Common myeloid progenitor, CD34-positive (primary cell): ENCODE measurements around the gene SIGLEC11.

Experiments used
- CTCF ChIA-PET: fragments of 350-600 bp; sonication (Branson Sonifier 250); formaldehyde crosslinking; loops from one replicate; lab custom pipeline; 2021; ENCODE audit warnings: antibody characterized with exemption; lab: Charles Lee
- POLR2A ChIA-PET: fragments of 350-600 bp; sonication (Branson Sonifier 250); formaldehyde crosslinking; loops from one replicate; lab custom pipeline; 2021; ENCODE audit warnings: antibody characterized with exemption; lab: Charles Lee
- DNase-seq, 3 donors: peaks; one replicate each; pipeline versions ENCODE4 v3.0.0 to v3.0.0-alpha.2; 2013
- H3K27ac ChIP-seq, 2 experiments: 1 replicate in 1 of 2; 2 replicates in 1 of 2; pipeline ENCODE4 v1.7.0; 2013; ENCODE audit warnings: inconsistent platforms in 2 of 2, low read length in 2 of 2, mild to moderate bottlenecking in 2 of 2, low read depth in 1 of 2, moderate library complexity in 1 of 2; ENCODE audit not compliant: severe bottlenecking in 2 of 2, insufficient read depth in 1 of 2, poor library complexity in 1 of 2
- H3K27me3 ChIP-seq, 5 experiments: replicated peaks in 2 of 5; 1 replicate in 3 of 5; 2 replicates in 2 of 5; pipeline versions ENCODE4 v1.6.1 to v1.7.0; 2013; ENCODE audit warnings: low read length in 4 of 5, mild to moderate bottlenecking in 2 of 5, moderate library complexity in 2 of 5, inconsistent platforms in 1 of 5; ENCODE audit not compliant: insufficient read depth in 5 of 5, control insufficient read depth in 4 of 5
- H3K36me3 ChIP-seq, 4 experiments: 1 replicate in 2 of 4; 2 replicates in 2 of 4; pipeline versions ENCODE4 v1.6.1 to v1.7.0; 2013; ENCODE audit warnings: low read length in 3 of 4, control low read depth in 1 of 4, mild to moderate bottlenecking in 1 of 4; ENCODE audit not compliant: control insufficient read depth in 4 of 4, insufficient read depth in 4 of 4
- H3K4me1 ChIP-seq, 4 experiments: 1 replicate in 3 of 4; 2 replicates in 1 of 4; pipeline versions ENCODE4 v1.6.1 to v1.7.1; 2013; ENCODE audit warnings: low read length in 3 of 4, mild to moderate bottlenecking in 3 of 4, control low read depth in 1 of 4, inconsistent platforms in 1 of 4, moderate library complexity in 1 of 4; ENCODE audit not compliant: control insufficient read depth in 4 of 4, insufficient read depth in 4 of 4; ENCODE audit errors: control extremely low read depth in 1 of 4
- H3K4me3 ChIP-seq, 7 experiments: 1 replicate in 4 of 7; 2 replicates in 3 of 7; pipeline versions ENCODE4 v1.5.1 to v1.7.0; 2013; ENCODE audit warnings: mild to moderate bottlenecking in 7 of 7, low read length in 6 of 7, moderate library complexity in 6 of 7, inconsistent platforms in 2 of 7, low read depth in 2 of 7, control low read depth in 1 of 7; ENCODE audit not compliant: insufficient read depth in 4 of 7, control insufficient read depth in 1 of 7; ENCODE audit errors: extremely low read depth in 1 of 7
- H3K9me3 ChIP-seq, 5 experiments: 1 replicate in 4 of 5; 2 replicates in 1 of 5; pipeline versions ENCODE4 v1.6.1 to v1.7.1; 2013; ENCODE audit warnings: low read length in 4 of 5, mild to moderate bottlenecking in 2 of 5, inconsistent platforms in 1 of 5, low read depth in 1 of 5, moderate library complexity in 1 of 5; ENCODE audit not compliant: control insufficient read depth in 4 of 5, insufficient read depth in 2 of 5; ENCODE audit errors: control extremely low read depth in 1 of 5
- WGBS: methylation state at CpG from one replicate; pipeline ENCODE4 v1.1.5; 2013; ENCODE audit not compliant: insufficient coverage; 5-methylcytosine and 5-hydroxymethylcytosine counted together

The SIGLEC11 gene

GRCh38 chr19:49997709-49998108 lies 36.7 kb upstream of the SIGLEC11 start:
- ChIA-PET POLR2A (no interaction called here), CTCF (interaction anchor here (0.6 to 1.3 kb wide), 3 partner anchors 10 to 60 kb away, joined by 3 to 4 read pairs (median 3); no protein-coding TSS in a partner anchor)
- Histone ChIP-seq H3K4me3 (no peak overlapping the region), H3K27ac (no peak overlapping the region), H3K36me3 (peaks cover 11 to 81% (median 46%) of the 10 kb centered on the region in 4 experiments), H3K9me3 (no peaks in the 10 kb centered on the region), H3K27me3 (no peaks in the 10 kb centered on the region), H3K4me1 (no peaks in the 10 kb centered on the region)
- 90% methylated on average over 4 of the region's 5 CpGs for WGBS
- peak; percentile 41 to 67 (median 67) for DNase-seq

- CTCF ChIA-PET = no interaction called here
- Histone ChIP-seq H3K9me3 (no peaks in the 10 kb centered on the region), H3K4me3 (no peak overlapping the region), H3K27me3 (no peaks in the 10 kb centered on the region), H3K36me3 (peaks cover 15 to 68% (median 33%) of the 10 kb centered on the region in 4 experiments), H3K4me1 (peaks cover 0 to 2% (median 0%) of the 10 kb centered on the region in 4 experiments), H3K27ac (no peak overlapping the region)
- whole genome bisulfite sequencing = 95% methylated on average over 7 of the region's 9 CpGs
- POLR2A ChIA-PET = no interaction called here
- no peak for DNase-seq
These were observed 27.5 kb upstream of the SIGLEC11 start for GRCh38 chr19:49988433-49988832.

DNA sequence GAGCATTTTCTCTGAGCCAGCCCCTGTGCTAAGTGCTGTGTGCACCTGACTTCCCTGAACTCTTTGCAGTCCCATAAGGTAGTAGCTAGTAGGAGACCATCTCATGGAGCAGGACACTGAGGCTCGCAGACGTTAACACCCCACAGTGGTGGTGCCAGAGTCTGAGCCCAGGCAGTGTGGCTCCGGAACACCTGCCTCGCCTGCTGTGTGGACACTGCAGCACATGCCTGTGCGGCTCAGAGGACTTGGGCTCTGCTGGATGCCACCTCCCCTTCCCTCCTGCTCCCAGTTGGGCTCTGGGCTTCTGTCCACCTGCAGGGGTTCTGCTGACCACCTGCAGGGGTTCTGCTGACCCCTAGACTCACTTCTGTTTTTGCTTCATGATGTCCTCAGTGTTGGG lies 27.0 kb upstream of the SIGLEC11 start:
- Histone ChIP-seq H3K9me3 (no peaks in the 10 kb centered on the region), H3K4me1 (peaks cover 0 to 2% (median 0%) of the 10 kb centered on the region in 4 experiments), H3K4me3 (no peak overlapping the region), H3K27me3 (no peaks in the 10 kb centered on the region), H3K27ac (no peak overlapping the region), H3K36me3 (peaks cover 15 to 68% (median 31%) of the 10 kb centered on the region in 4 experiments)
- ChIA-PET POLR2A (no interaction called here), CTCF (interaction anchor here (0.7 kb wide), 1 partner anchor 10 kb away, joined by 3 read pairs; no protein-coding TSS in a partner anchor)
- 100% methylated on average over 5 of the region's 5 CpGs for WGBS
- DNase-seq = no peak

DNA sequence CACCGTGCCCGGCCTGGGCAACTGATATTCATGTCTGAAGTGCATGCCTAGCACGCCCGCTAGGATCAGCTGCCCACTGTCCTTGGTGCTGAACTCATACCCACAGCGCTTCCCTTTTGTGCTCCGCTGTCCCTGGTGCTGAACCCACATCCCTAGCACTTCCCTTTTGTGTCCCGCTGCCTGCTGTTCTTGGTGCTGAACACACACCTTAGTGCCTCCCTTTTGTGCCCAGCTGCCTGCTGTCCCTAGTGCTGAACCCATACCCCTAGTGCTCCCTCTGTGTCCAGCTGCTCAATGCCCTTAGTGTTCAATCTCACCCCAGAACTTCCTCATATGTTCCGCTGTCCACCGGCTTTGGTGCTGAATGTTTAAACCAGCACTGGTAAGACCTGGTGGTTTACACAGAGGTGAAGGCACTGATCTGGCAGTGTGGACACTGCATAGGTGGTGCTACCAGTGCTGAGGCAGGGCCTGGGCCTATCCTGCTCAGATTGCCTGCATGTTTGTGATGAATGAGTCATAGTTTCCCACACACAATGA lies 26.3 kb upstream of the SIGLEC11 start:
- H3K9me3 ChIP-seq = no peaks in the 10 kb centered on the region
- peak; percentile 96 to 98 (median 97) for DNase-seq
- H3K27me3 ChIP-seq = no peaks in the 10 kb centered on the region
- peaks cover 0 to 2% (median 0%) of the 10 kb centered on the region in 4 experiments for H3K4me1 ChIP-seq
- 25% methylated on average over 9 of the region's 9 CpGs for WGBS
- no peak overlapping the region for H3K27ac ChIP-seq
- POLR2A ChIA-PET = interaction anchor here (0.7 kb wide), 1 partner anchor 1471 kb away, joined by 3 read pairs; no protein-coding TSS in a partner anchor
- CTCF ChIA-PET = interaction anchor here (0.7 to 3.0 kb wide), 5 partner anchors 11 to 51 kb away, joined by 3 to 20 read pairs (median 3); no protein-coding TSS in a partner anchor
- H3K36me3 ChIP-seq = peaks cover 11 to 63% (median 25%) of the 10 kb centered on the region in 4 experiments
- H3K4me3 ChIP-seq = no peak overlapping the region

- ChIA-PET POLR2A (interaction anchor here (0.7 kb wide), 1 partner anchor 1470 kb away, joined by 3 read pairs; no protein-coding TSS in a partner anchor), CTCF (interaction anchor here (0.6 to 3.0 kb wide), 7 partner anchors 10 to 339 kb away, joined by 3 to 20 read pairs (median 6); no protein-coding TSS in a partner anchor)
- peaks cover 10 to 65% (median 25%) of the 10 kb centered on the region in 4 experiments for H3K36me3 ChIP-seq
- H3K9me3 ChIP-seq = no peaks in the 10 kb centered on the region
- H3K4me1 ChIP-seq = peaks cover 0 to 2% (median 0%) of the 10 kb centered on the region in 4 experiments
- DNase-seq = no peak
- H3K4me3 ChIP-seq = no peak overlapping the region
- no peak overlapping the region for H3K27ac ChIP-seq
- no peaks in the 10 kb centered on the region for H3K27me3 ChIP-seq
- 100% methylated on average over 2 of the region's 10 CpGs for WGBS
These were observed 25.4 kb upstream of the SIGLEC11 start for GRCh38 chr19:49986354-49986753.

GRCh38 chr19:49985871-49986270 lies 24.9 kb upstream of the SIGLEC11 start:
- ChIA-PET POLR2A (no interaction called here), CTCF (interaction anchor here (0.8 to 3.0 kb wide), 8 partner anchors 10 to 150 kb away, joined by 3 to 20 read pairs (median 4); no protein-coding TSS in a partner anchor)
- DNase-seq = peak in 1 of 3 donors; percentile 19
- no peak overlapping the region for H3K27ac ChIP-seq
- H3K9me3 ChIP-seq = no peaks in the 10 kb centered on the region
- peaks cover 0 to 2% (median 0%) of the 10 kb centered on the region in 4 experiments for H3K4me1 ChIP-seq
- no peaks in the 10 kb centered on the region for H3K27me3 ChIP-seq
- no peak overlapping the region for H3K4me3 ChIP-seq
- WGBS = 76% methylated on average over 2 of the region's 3 CpGs
- H3K36me3 ChIP-seq = peaks cover 9 to 60% (median 23%) of the 10 kb centered on the region in 4 experiments

GRCh38 chr19:49984491-49984890 lies 23.5 kb upstream of the SIGLEC11 start:
- WGBS = 92% methylated on average over 11 of the region's 11 CpGs
- Histone ChIP-seq H3K36me3 (peaks cover 7 to 56% (median 23%) of the 10 kb centered on the region in 4 experiments), H3K27ac (no peak overlapping the region), H3K27me3 (no peaks in the 10 kb centered on the region), H3K9me3 (no peaks in the 10 kb centered on the region), H3K4me3 (no peak overlapping the region), H3K4me1 (peaks cover 0 to 2% (median 0%) of the 10 kb centered on the region in 4 experiments)
- DNase-seq = no peak
- POLR2A ChIA-PET = no interaction called here
- CTCF ChIA-PET = interaction anchor here (0.8 to 3.0 kb wide), 9 partner anchors 8 to 152 kb away, joined by 3 to 20 read pairs (median 4); no protein-coding TSS in a partner anchor
